NCI-H460 (cell line): ENCODE data around the gene UBR4. TPM values are rescaled to one million over a fixed set of nuclear protein-coding genes. Genes with fewer than 3 reads are reported as not detected.

Source experiments
- DNase-seq: peaks from one replicate; pipeline ENCODE4 v3.0.0-alpha.2; 2016; ENCODE audit warnings: low read depth; ENCODE audit errors: extremely low read depth
- total RNA-seq: library from RNA; depleted of rRNA; stranded (reverse); fragments of >200 nt; shearing (Covaris generic); gene quantifications from 2 replicates; pipeline ENCODE4 v1.2.3, GENCODE V29; 2014

UBR4 gene
- total RNA-seq, 1 experiment from 2014 or later: 210 TPM

DNA sequence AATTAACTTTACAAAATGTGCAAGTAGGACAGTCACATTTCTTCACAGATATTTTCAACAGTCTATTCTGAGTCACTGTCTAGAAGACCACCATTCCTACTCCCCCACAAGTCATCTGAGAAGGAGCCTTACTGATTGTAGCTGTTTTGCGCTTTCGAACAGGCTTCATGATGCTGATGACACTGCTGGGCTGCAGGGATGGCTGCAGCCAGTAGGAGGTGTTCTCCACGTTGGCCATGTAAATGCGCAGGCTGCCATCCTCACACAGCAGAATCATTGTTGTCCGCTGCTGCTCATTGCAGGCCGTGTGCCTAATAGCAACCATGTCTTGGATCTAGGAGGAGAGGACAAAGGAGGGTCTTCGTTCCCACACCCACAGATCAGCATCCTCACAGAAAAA lies 56.9 kb downstream of the UBR4 start:
- DNase-seq: no peak

DNA sequence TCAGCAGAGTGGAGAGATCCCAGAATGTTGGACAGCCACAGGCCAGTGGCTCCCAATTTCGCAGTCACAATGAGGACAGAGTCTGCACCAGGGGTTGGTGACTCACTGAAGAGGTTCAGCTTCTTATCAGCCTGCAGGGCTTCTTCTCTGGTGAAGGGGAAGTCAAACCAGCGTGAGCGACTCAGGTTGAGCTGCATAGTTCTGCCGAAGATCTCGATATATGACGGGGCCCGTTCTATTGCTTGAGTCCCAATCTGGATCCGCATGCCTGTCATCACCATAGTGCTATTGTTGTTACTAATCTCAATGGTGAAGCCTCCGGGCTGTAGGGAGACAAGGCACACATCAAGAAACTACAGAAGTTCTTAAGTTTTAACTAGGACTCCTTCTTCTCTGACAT lies 58.5 kb downstream of the UBR4 start:
- DNase-seq: no peak

DNA sequence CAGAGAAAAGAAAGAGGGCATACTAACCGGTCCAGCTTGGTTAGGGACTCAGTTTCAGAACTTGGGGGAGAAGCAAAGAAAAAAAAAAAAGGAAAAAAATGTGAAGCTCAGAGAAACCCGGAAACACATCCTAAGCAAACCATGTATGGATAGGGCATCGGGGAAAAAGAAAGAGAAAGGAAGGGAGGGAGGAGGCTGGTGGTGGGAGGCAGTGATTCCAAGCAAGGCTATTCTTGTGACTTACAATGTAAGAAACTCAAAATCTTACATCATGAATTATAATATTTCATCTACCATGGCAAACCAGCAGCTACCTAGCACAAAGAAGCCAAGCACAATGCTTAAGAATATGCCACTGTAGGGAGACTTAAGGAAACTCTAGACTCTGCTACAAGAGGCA lies 60.3 kb downstream of the UBR4 start:
- no peak for DNase-seq

- DNase-seq: no peak
Measured at GRCh38 chr1:19140465-19140864, 69.6 kb downstream of the UBR4 start.

GRCh38 chr1:19139711-19140110 lies 70.4 kb downstream of the UBR4 start:
- no peak for DNase-seq

DNA sequence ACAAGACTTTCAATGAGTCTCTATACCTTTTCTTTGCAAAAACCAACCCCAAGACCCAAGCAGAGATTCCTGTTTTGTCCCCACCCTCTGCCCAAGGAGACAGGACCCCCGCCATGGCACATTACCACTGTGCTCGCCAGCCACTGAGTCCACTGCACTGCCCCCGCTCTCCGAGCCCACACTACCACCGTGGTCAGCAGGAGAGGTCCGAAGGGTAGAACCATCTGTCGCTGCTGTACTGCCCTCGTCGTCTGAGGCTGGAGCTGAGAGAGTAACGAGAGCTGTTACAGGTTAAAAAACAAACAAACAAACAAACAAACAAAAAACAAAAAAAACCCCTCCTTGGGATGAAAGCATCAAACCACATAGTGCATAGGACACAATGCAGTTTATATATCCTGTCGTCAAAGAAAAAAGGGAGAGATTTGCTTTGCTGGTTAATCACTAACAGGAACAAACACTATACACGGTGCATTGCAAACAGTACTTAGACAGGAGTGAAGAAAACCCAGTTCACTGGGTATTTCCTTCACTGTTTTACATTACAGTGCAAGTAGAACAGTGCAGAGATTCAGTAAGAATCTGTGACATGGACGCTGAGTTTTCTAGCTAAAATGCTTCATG lies 71.0 kb downstream of the UBR4 start:
- no peak for DNase-seq

- DNase-seq: no peak
Measured at GRCh38 chr1:19138331-19138730, 71.7 kb downstream of the UBR4 start.

DNA sequence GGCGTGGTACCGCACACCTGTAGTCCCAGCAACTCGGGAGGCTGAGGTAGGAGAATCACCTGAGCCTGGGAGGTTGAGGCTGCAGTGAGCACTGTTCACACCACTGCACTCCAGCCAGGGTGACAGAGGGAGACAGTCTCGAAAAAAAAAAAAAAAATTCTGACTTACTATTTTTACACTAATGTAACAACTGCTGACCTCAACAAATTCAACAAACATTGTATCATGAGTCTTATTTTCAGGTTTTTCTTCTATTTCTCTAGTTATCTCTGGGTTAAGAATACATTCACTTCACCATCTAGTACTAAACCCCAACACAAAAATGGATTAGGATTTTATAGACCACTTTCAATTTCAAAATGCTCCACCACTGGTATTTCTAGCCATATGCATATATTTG lies 72.9 kb downstream of the UBR4 start:
- no peak for DNase-seq

- DNase-seq: no peak
Measured at GRCh38 chr1:19133360-19133759, 76.7 kb downstream of the UBR4 start.

DNA sequence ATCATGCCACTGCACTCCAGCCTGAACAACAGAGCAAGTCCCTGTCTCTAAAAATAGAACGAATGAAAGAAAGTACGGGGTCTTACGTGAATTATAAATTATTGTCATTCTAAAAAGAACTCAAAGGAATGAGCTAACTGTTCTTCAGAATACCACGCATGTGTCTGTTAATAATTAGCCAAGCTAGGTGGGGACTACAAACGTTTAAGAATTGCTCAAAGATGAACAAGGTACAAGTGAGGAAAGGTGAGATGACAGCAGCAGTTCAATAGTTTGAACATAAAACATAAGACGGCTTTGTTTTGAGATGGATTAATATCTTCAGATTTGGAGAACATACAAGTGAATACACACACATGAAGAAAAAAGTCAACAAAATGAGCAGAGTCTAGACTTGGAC lies 79.6 kb downstream of the UBR4 start:
- DNase-seq: no peak

DNA sequence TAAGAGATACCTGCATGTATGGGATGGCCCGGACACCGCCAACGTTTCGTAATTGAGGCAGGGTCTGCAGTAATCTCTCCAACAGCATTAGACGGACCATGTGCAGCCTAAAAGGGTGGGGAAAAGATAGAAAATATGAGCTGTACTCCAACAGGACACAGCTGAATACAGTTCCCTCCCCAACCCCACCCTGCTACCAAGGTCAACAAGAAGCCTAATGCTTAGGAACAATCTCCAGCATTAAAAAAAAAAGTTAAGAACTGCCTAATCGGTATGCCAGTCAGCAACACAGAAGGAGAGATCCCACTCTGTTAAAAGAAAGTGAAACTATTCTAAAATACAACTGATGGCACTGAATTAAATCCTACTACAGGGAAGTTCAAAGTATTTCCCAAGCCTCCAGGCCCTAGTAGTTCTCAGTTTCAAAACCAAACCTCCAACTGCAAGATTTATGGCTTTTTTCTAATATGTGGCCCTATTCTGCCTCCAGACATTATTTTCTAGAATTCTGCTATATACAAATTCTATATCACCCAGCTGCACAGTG lies 81.0 kb downstream of the UBR4 start:
- DNase-seq: no peak

- DNase-seq: no peak
Measured at GRCh38 chr1:19124273-19124672, 85.8 kb downstream of the UBR4 start.

DNA sequence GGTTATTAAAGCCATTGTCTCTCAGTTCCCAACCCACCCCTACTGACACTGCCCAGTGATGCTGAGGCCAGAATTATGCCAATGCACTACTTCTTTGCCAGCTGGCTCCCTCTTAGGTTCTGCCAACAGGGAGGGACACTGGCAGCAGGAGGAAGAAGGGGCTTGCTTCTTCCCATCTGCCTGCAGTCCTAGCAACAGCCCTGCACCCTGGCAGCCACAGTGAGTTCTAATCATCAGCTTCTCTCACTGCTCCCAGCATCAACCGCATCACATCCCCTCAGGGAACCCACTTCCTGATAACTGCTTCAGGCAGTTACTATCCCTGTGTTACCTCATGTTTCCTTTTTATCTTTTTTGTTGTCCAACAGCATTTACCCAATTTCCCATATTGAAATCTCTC lies 86.2 kb downstream of the UBR4 start:
- DNase-seq: no peak

DNA sequence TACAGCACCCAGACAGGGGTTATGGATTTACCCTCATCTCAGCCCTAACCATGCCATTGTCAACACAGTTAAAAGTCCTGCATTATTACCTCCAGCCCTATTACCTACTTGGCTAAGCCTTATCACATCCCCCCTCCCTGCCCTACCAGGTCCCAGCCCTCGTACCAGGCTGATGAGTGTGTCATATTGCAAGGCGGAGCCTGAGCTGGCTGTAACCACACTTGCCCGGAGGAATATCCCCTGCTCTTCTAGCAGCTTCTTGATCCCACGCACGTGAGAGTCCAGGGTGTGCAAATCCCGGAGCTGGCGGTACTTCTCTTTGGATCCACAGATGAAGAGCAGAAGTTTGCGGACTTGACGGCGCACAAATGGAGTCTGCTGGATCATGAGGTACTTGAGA lies 87.4 kb downstream of the UBR4 start:
- no peak for DNase-seq

DNA sequence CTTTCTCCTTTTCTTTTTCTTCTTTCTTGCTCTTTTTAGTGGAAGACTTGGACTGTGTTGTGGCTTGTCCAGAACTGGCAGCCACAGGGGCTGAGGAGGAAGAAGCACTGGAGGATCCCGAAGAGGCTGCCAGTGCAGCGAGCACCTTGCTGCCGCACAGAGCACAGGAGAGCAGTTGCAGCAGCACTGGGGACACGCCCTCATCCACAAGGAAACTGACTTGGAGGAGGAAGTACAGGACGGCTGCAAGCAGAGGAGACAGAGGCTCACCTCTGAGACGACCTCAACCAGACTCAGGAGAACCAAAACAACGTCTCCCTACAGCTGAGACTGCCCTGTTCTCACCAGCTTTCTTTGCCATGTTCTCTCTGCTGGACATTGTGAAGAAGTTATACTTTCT lies 88.9 kb downstream of the UBR4 start:
- no peak for DNase-seq

- DNase-seq: no peak
Measured at GRCh38 chr1:19120070-19120469, 90.0 kb downstream of the UBR4 start.

- DNase-seq: no peak
Measured at GRCh38 chr1:19115082-19115808, 94.8 kb downstream of the UBR4 start.

- peak; percentile 21 for DNase-seq
Measured at GRCh38 chr1:19113697-19114092, 96.4 kb downstream of the UBR4 start.

GRCh38 chr1:19112891-19113696 lies 97.0 kb downstream of the UBR4 start:
- DNase-seq: no peak

DNA sequence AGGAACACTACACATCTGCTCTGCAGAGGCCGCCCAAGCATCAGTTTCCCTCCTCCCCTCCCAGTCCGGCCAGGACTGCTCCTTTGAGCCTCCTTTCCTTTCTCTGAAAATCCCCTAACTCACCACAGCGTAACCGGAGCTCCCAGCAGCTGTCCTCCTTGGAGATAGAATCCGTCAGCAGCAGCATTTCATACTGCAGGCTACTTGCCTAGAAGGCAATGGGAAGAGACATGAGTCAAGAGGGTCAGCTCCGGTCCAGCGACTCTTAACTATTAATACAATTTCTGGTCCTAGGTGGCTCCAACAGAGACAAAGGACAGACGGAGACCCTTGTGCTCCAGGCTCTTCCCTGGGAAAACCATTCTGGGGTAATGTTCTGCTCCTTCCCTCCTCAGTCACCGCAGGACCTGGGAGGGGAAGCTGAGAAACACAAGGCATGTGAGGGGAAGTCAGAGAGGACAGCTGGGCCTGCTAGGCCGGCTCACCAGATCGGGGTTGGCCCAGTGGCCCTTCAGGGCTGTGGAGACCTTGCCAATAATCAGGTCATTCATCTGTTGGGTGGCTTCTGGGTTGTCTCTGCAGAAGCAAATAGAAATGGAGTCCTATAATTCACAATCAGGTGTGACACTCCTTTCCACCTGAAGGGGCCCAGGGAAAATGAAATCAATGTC lies 99.7 kb downstream of the UBR4 start:
- no peak for DNase-seq

DNA sequence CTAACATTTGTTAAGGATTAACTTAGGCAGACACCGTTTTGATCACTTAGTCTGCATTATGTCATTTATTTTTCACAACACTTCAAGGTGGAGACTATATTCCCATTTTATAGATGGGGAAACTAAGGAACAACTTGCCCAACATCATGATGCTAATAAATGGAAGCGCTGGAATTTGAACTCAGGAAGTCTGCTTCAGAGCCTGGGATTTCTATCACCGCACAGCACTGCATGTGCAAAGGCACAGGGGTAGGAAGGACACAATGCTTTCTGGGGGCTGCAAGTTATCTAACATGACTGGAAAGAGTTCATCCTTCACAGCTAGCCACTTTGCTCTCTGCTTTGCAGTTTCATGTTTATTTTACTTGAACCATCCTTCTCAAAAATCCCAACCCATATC lies 100.5 kb downstream of the UBR4 start:
- DNase-seq: no peak
